ENCODE results near the gene PDP2.
"Not testable (repeated sequence)": the region's sequence is repeated elsewhere in the genome, so short reads cannot be mapped to it uniquely, and the experiment has no call there.

PDP2 gene

DNA sequence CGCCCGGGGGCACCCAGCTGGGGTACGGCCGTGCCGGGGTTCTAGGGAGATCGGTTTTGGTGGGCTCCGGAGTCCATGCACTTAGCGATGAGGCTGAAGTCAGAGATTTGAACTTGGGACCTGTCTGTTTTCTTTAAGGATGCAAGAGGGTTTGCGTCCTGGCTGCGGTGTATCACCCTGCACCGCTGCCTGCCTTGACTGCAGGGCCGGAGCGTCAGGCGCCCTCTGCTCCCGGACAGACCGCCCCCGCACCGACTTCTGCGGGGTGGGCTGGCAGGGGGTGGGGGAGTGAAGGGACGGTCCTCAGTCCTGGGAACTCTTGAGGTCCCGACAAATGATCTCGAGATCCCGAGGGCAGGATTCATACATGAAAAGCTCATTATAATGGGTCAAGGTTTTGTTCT lies 701 bp downstream of the PDP2 start:
- in situ Hi-C loops (cut with MboI; ENCODE audit: low pct_unique_long_range_greater_than_20kb, low sequenced_read_pairs): no loop called here
- DNase-seq: no peak

GRCh38 chr16:66881560-66881959 lies 1.2 kb downstream of the PDP2 start:
- no peak for DNase-seq
- in situ Hi-C loops (cut with MboI; ENCODE audit: low pct_unique_long_range_greater_than_20kb, low sequenced_read_pairs): no loop called here

DNA sequence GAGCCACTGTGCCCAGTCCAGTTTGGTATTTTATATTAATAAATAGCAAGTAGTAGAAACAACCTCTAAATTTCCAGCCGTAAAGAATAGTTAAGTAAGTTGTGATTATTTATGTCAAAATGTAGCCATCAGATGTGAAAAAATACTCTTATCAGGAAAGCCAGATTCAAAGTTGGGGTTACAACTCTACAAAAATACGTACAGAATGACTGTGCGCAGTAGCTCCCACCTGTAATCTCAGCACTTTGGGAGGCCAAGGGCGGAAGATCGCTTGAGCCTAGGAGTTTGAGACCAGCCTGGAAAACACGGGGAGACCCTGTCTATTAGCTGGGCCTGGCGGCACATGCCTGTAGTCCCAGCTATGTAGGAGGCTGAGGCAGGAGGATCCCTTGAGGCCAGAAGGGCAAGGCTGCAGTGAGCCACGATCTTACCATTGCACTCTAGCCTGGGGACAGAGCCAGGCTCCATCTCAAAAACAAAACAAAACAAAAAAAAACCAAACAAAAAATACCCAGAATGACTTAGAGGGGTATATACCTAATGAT lies 1.7 kb downstream of the PDP2 start:
- in situ Hi-C loops (cut with MboI; ENCODE audit: low pct_unique_long_range_greater_than_20kb, low sequenced_read_pairs): no loop called here
- no peak for DNase-seq

- DNase-seq: no peak
- in situ Hi-C loops (cut with MboI; ENCODE audit: low pct_unique_long_range_greater_than_20kb, low sequenced_read_pairs): no loop called here
Measured at GRCh38 chr16:66882702-66883101, 2.4 kb downstream of the PDP2 start.

DNA sequence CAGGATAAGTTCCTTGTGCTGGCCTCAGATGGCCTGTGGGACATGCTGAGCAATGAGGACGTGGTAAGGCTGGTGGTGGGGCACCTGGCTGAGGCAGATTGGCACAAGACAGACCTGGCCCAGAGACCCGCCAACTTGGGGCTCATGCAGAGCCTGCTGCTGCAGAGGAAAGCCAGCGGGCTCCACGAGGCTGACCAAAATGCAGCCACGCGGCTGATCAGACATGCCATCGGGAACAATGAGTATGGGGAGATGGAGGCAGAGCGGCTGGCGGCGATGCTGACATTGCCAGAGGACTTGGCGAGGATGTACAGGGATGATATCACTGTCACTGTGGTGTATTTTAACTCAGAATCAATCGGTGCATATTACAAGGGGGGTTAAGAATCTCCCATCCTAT lies 5.2 kb downstream of the PDP2 start:
- in situ Hi-C loops (cut with MboI; ENCODE audit: low pct_unique_long_range_greater_than_20kb, low sequenced_read_pairs): no loop called here
- no peak for DNase-seq

GRCh38 chr16:66886321-66886720 lies 6.0 kb downstream of the PDP2 start:
- DNase-seq: no peak
- in situ Hi-C loops (cut with MboI; ENCODE audit: low pct_unique_long_range_greater_than_20kb, low sequenced_read_pairs): no loop called here

DNA sequence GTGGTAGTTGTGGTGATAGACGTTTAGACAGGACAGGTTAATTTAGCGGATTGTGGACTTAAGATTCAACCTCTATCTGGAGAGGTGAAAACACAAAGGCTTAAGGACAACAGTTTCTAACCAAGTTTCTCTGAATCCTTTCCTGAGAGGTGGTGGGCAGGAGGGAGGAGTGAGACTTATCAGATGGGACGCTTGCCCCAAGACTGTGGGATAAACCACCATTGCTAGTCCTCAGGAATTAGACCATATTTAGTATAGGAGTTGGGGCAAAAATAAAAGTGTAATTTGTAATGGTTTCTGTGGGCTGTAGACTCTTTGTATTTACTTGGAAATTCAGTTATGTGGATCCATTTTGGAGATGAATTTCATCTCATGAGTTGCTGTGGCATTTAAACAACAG lies 6.6 kb downstream of the PDP2 start:
- in situ Hi-C loops (cut with MboI; ENCODE audit: low pct_unique_long_range_greater_than_20kb, low sequenced_read_pairs): no loop called here
- no peak for DNase-seq

- no peak for DNase-seq
- in situ Hi-C loops (cut with MboI; ENCODE audit: low pct_unique_long_range_greater_than_20kb, low sequenced_read_pairs): no loop called here
Measured at GRCh38 chr16:66888647-66889615, 8.6 kb downstream of the PDP2 start.

DNA sequence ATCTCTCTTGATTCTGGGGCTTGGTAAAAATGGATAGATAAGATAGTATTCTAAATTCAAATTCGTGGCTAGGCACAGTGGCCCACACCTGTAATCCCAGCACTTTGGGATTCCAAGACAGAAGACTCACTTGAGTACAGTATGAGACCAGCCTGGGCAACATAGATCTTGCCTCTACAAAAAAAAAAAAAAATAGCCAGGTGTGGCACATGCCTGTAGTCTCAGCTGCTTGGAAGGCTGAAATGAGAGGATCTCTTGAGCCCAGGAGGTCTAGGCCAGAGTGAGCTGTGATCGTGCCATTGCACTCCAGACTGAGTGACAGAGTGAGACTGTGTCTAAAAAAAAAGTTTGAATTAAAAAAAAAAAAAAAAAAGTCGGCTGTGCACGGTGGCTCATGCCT lies 9.3 kb downstream of the PDP2 start:
- in situ Hi-C loops (cut with MboI; ENCODE audit: low pct_unique_long_range_greater_than_20kb, low sequenced_read_pairs): no loop called here
- no peak for DNase-seq

GRCh38 chr16:66890799-66891198 lies 10.5 kb downstream of the PDP2 start:
- in situ Hi-C loops (cut with MboI; ENCODE audit: low pct_unique_long_range_greater_than_20kb, low sequenced_read_pairs): no loop called here
- DNase-seq: no peak

DNA sequence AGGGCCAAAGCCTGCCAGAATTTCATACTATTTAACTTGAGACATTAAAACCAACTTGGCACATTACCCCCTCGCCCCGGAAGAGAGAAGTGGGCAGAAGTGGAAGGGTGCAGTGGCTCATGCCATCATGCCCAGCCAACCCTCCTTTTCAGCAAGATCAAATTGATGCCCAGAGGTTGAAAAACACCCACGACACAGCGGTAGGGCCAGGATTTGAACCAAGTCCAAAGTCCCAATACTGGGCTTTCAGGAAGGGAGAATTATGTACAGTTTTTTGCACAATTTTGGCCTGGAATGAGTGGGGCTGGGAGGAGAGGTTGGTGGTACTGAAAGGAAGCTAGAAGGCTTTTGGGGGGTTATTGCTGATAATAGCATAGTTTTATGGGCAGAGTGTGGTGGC lies 11.0 kb downstream of the PDP2 start:
- no peak for DNase-seq
- in situ Hi-C loops (cut with MboI; ENCODE audit: low pct_unique_long_range_greater_than_20kb, low sequenced_read_pairs): no loop called here

DNA sequence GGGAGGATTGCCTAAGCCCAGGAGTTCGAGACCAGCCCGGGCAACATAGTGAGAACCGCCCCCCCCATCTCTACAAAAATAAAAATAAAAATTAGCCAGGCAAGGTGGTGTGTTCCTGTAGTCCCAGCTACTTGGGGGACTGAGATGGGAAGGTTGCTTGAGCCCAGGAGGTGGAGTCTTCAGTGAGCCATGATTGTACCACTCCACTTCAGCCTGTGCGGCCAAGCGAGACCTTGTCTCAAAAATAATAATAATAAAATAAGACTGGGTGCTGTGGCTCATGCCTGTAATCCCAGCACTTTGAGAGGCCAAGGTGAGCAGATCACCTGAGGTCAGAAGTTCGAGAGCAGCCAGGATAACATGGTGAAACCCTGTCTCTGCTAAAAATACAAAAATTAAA lies 11.5 kb downstream of the PDP2 start:
- DNase-seq: no peak
- in situ Hi-C loops (cut with MboI; ENCODE audit: low pct_unique_long_range_greater_than_20kb, low sequenced_read_pairs): no loop called here

DNA sequence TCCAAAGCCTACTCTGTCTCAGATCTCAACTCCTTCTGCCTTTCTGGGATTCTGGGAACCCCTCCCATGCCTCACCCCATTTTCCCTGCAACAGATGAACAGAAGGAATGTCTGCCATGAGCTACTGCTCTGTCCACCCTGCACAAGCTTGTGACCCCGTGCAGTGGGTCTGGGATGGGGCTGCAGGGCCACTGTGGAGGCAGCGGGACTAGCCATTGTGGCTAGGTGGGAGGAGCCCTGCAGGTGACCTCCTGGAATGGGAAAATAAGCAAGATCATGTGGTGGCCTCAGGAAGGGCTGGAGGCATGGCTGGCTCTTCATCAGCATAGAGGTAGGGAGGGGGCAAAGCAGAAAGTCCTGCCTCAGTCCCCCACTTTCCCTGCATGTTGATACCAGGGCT lies 13.7 kb downstream of the PDP2 start:
- in situ Hi-C loops (cut with MboI; ENCODE audit: low pct_unique_long_range_greater_than_20kb, low sequenced_read_pairs): no loop called here
- DNase-seq: no peak

DNA sequence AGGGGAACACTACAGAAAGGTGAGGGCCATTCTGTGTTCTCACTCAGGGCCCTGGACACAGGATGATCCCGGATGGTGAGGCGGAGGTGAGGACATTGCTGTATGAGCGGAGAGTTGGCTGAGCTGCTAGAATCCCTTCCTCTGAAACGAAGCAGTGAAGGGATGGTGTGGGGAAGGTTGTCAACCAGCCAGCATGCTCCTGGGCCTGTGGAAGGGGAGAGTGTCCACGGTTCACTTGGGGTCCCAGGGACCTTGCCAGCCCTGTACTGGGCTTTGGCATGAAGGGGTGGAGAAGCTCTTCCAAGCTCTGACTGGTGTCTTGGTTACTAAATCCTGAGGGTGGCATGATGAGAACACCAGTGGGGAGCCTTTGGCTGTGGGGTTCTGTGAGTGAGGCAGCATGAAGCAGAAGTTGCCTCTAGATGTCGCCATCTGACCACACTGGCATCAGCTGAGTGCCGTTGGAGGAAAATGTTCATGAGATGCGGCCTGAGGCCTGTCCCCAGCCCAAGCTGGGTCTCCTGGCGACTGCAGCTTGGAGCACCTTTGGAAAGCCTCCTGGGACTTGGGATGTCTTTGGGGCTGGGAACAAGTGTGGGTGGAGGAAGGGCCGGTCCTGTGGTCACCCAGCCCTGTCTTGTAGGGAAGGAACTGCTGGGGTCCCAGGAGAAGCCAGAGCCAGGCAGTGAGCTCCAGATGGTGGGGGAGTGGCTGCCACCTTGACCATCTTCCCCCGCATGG lies 14.8 kb downstream of the PDP2 start:
- in situ Hi-C loops (cut with MboI; ENCODE audit: low pct_unique_long_range_greater_than_20kb, low sequenced_read_pairs): no loop called here
- peak; percentile 77 for DNase-seq

DNA sequence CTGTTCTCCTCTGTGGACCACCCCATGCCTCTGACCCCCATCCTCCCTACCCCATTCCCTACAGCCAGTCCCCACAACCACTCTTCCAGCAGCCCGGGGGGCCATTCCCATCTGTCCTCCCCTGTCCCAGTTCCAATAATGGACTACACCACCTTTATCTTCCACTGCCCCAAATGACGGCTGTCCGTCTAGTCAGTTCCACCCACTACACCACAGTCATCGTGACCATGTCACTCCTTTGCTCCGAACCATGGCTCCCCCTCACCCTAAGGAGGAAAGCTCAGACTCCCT lies 15.3 kb downstream of the PDP2 start:
- in situ Hi-C loops (cut with MboI; ENCODE audit: low pct_unique_long_range_greater_than_20kb, low sequenced_read_pairs): no loop called here

GRCh38 chr16:66895999-66896398 lies 15.7 kb downstream of the PDP2 start:
- in situ Hi-C loops (cut with MboI; ENCODE audit: low pct_unique_long_range_greater_than_20kb, low sequenced_read_pairs): no loop called here
- DNase-seq: no peak

More for the DNA sequence above, 15.3 kb downstream of the PDP2 start:
- no peak for DNase-seq

- DNase-seq; in situ Hi-C loops (cut with MboI; ENCODE audit: low pct_unique_long_range_greater_than_20kb, low sequenced_read_pairs): not testable (repeated sequence)
Measured at GRCh38 chr16:66896682-66897081, 16.4 kb downstream of the PDP2 start.

DNA sequence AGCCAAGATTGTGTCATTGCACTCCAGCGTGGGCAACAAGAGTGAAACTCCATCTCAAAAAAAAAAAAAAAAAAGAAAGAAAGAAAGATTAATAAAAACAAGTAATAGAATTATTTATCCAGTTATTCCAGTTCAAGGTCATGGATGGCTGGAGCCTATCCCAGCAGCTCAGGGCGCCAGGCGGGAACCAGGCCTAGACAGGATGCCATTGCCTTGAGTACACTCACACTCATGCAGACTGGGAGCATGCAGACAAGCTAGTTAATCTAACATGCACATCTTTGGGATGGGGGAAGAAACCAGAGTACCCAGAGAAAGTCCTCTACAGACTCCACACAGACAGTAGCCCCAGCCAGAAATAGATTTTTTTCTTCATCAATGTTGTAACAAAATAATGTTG lies 17.9 kb downstream of the PDP2 start:
- no peak for DNase-seq
- in situ Hi-C loops (cut with MboI; ENCODE audit: low pct_unique_long_range_greater_than_20kb, low sequenced_read_pairs): no loop called here

DNA sequence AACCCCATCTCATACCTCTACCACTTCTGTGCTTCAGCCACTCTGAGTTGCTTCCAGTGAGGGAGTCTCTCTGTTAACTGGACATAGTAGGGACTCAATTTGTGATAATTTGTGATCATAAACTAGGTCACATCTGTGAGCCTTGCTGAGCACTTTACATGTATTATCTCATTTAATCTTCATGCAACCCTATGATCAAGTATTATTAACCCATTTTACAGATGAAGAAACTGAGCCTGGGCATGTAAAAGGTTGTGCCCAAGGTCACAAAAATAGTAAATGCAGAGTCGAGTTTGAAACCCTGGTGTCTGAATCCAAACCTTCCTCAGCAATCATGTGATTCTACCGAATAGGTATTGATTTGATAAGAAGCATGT lies 18.6 kb downstream of the PDP2 start:
- in situ Hi-C loops (cut with MboI; ENCODE audit: low pct_unique_long_range_greater_than_20kb, low sequenced_read_pairs): no loop called here
- DNase-seq: no peak

GRCh38 chr16:66899310-66899944 lies 19.1 kb downstream of the PDP2 start:
- DNase-seq: no peak
- in situ Hi-C loops (cut with MboI; ENCODE audit: low pct_unique_long_range_greater_than_20kb, low sequenced_read_pairs): no loop called here

All from KBM-7 (cell line).